Mammary epithelial cell (primary cell): Measurements from ENCODE around the gene NBAS.

Experiments used
- CTCF ChIP-seq, 2 donors: IDR thresholded peaks in 1 of 2; conservative IDR thresholded peaks in 1 of 2; 2 replicates each; pipeline ENCODE4 v1.5.1; 2011 to 2012; ENCODE audit warnings: inconsistent platforms in 2 of 2, low read length in 2 of 2, mild to moderate bottlenecking in 2 of 2, control low read depth in 1 of 2, low read depth in 1 of 2; ENCODE audit not compliant: insufficient read depth in 1 of 2; ENCODE audit errors: extremely low read depth in 1 of 2
- EZH2 ChIP-seq: IDR thresholded peaks from 2 replicates; pipeline ENCODE4 v1.6.1; 2012; ENCODE audit warnings: low read length, inconsistent platforms, borderline replicate concordance

- TF ChIP-seq CTCF (conservative IDR thresholded peaks at IDR 0.05 in 1 of 2, IDR thresholded peaks at IDR 0.05 in 1 of 2; ENCODE audit: extremely low read depth in 1 of 2, insufficient read depth in 1 of 2, low read depth in 1 of 2, low read length in 2 of 2): no peak
- no peak for TF ChIP-seq EZH2
Observed at GRCh38 chr2:15142069-15142689, 419.0 kb downstream of the NBAS start.
